HG03103 (cell line): ENCODE data around the gene OR52B2.

Source experiments
- ATAC-seq: cut with Tn5 transposase; IDR thresholded peaks from one replicate; pipeline ENCODE4 v1.9.1; 2021; ENCODE audit warnings: low read depth; ENCODE audit not compliant: unreplicated experiment

OR52B2 gene

GRCh38 chr11:6170226-6170625, at the start of gene OR52B2:
Gene OR52B2 (minus strand): TSS chr11:6170326. CDS start chr11:6170326, 0 bp downstream.
- no peak for ATAC-seq

DNA sequence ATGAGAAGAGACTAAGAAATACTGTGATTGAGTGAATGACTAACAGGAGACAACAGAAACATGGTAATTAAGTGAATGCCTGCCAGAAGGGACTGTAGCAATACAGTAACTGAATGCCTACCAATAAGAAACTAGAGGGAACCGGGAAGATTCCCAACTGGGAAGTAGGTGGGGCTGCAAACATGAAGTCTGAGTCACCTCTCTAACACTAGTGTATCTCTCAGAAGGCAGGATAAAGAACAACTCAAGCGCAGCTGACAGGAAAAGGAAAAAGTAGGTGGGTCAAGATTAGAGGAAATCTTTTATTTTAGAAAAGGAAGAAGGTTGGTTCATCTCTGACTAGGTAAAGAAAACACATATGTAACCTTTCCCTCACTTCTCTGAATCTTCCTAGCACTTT, 49.2 kb upstream of the OR52B2 start:
- no peak for ATAC-seq

GRCh38 chr11:6217722-6218121, 47.6 kb upstream of the OR52B2 start:
- no peak for ATAC-seq

DNA sequence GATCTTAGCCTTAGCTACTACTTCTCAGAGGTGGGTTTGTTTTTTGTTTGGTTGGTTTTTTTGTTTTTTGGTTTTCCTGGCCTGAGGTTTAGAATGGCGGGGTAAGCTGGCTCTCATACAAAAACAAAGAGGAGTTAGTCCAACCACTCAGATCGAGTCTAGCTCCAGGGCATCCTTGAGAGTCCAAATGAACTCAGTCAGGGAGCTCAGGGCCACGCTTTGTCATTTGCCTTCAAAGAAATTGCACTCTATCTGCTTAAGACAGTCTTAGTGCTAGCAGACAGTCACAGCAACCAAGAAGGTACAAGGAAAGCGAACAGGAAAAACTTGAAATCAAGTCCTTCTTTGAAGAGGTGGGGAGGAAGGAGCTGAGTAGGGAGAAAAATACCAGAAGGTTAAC, 46.4 kb upstream of the OR52B2 start:
- no peak for ATAC-seq

GRCh38 chr11:6214530-6214929, 44.4 kb upstream of the OR52B2 start:
- ATAC-seq = no peak

DNA sequence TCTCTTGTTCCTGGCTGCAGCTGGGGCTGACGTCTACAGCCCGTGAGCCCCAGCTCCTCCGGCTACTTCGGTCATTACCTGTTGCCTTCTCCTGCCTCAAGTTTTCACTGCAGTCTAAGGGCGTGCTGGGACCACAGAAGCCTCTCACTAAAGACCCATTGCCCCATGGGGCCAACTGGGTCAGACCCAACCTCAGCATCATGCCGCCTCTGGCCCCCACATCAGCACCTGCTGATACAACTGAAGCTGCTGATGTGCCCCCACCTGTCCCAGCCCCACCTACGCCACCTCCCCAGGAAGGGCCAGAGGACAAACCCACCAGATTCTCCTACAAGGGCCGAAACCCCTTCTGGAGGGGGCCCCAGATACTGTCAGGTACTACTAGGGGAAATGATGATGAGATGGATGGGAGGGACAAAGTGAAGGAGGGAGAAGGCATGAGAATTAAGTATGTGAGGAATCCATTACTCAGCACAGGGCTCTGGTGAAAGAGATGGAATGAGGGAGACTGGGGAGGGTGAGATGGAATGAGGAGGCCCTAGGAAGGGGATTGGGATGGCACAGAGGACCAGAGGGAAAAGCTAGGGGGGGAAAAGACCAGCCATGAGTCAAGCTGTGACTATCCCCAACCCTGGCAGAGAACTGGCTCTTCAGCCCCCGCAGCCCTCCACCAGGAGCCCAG, 40.3 kb upstream of the OR52B2 start:
- no peak for ATAC-seq

DNA sequence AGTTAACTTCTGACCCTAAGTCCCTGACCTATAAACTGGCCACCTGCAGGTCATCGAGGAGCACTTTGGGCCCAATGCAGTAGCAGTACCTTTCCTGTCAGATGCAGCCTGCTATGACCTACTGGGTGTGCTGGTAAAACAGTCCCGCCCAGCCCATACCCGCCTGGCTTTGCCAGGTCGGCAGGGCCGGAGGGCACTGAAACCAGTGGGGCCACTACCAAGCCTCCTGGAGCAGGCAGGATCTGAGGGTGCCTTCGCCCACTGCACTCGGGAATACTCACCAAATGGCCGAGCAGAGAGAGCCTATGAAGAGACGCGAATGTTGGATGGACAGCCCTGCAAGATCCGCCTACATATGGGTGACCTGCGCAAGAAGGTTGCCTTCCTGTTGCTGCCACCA, 39.7 kb upstream of the OR52B2 start:
- no peak for ATAC-seq

DNA sequence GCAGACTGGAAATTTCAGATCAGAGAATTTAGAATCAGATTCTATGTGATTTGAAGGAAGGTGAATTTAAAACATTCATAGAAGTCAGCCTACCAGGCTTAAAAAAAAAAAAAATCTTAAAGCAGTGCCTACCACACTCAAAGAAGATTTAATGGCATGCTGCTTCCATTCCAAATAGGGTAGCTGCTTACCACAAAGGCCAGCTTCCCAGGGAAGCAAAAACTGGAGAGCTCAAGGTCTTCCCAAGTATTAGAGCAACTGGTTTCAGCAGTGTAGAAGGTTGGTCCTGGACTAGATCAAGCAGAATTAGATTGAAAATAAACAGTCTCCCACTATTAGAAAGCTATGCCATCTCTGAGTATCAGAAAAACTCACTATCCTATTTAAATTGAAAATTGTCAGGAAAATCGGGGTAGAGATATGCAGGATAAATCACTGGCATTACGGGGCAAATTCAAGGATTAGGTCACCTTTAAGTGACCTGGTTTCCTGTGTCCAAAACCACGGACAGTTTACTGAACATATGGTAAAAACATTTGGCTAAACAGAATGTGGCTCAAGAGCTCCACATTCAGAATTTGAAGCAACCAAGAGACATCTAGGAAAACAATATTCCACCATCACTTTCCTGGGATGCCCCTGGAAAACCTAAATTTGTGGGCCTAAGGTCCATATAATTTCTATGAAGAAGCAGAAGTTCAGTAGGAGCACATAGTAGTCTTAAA, 36.5 kb upstream of the OR52B2 start:
- no peak for ATAC-seq

GRCh38 chr11:6205366-6205765, 35.2 kb upstream of the OR52B2 start, which contains the start of gene C11orf42:
Gene C11orf42 (plus strand): TSS chr11:6205557. CDS start chr11:6205616, 59 bp downstream.
- no peak for ATAC-seq

DNA sequence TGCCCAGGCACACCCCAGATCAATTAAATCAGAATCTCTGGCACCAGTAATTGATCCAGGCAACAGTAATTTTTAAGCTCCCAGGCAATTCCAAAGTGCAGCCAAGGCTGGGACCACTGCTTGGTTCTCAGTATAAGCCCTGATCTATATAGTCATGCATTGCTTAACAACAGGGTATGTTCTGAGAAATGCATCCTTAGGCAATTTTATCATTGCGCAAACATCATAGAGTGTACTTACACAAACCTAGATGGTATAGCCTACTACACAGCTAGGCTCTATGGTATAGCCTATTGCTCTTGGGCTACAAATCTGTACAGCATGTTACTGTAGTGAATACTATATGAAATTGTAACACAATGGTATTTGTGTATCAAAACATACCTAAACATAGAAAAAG, 34.6 kb upstream of the OR52B2 start:
- no peak for ATAC-seq

- peak; percentile 55 for ATAC-seq
Measured at GRCh38 chr11:6203327-6203726, 33.2 kb upstream of the OR52B2 start.

DNA sequence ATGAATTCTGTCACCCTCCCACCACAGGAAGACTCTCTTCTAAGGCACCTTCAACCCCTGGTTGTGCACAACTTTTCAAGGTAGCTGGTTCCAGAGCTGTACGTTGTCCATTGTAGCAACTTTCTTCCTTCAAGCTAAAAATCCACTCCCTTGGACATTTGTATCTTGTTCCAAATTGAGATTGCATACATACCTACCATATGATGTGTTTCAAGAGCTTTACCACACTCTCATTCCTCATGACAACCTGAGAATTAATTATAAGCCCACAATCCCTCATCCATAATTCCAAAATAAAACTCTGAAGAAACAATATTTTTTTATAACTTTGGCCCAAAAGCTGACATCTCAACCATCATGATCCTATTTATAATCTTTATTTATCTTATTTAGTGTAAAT, 31.9 kb upstream of the OR52B2 start:
- ATAC-seq = no peak

GRCh38 chr11:6201481-6201880, 31.4 kb upstream of the OR52B2 start:
- no peak for ATAC-seq

DNA sequence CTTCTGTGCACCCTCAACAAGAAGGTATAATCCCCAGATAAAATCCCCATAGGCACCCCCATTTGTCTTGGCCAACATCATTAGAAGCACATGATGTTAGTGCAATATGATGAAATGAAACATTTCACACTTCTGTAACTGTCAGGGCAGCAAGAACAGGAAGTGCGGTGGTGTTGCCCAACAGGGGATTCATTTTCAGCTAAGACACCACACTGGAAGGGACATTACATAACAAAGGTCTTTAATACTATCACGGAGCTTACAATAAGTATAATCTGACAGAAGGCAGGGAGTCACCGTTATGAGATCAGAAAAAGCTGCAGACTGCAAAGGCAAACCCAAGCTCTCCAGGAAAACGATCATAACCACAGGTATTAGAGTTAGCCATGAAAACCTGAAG, 30.8 kb upstream of the OR52B2 start:
- ATAC-seq = no peak

GRCh38 chr11:6199174-6199810, 29.2 kb upstream of the OR52B2 start, which contains the start of gene OR52W1:
Gene OR52W1 (plus strand): TSS chr11:6199224. CDS start chr11:6199224, 0 bp downstream.
- ATAC-seq = no peak

DNA sequence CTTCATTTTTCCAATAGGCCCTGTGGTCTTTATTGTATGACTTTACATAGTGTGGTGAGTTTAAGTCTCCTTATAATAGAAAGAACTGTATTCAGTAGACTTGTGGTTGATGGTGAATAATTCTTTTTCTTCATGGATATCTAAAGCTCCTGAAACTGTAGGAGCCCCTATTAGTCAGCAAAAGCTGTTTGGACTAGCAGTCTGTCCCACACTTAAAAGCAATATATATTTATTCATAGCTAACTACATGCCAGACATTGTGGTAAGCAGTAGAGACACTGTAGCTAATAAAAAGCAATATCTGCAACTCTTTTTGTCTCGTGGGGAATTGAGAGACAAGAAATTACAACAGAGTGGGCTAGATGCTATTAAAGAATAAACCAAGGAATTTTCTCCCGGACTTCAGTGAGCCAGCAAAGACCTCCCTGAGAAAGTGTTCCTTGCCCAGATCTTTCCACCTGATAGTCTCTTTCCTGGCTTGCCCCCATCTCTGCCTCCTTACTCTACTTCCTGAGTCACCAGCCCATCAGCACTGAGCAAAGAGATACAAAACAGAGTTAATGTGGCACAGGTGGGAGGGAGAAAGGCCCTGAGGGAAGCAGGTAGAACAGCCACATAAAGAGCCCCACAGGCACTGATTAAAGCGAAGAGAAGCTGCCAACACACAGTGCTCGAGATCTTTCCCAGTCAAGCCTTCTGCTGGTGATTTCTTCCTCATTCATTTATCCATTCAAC, 27.5 kb upstream of the OR52B2 start:
- no peak for ATAC-seq

- ATAC-seq = no peak
Measured at GRCh38 chr11:6196396-6196795, 26.3 kb upstream of the OR52B2 start.

GRCh38 chr11:6194065-6194581, 24.0 kb upstream of the OR52B2 start:
- ATAC-seq = no peak

- ATAC-seq = no peak
Measured at GRCh38 chr11:6191742-6192141, 21.6 kb upstream of the OR52B2 start.

DNA sequence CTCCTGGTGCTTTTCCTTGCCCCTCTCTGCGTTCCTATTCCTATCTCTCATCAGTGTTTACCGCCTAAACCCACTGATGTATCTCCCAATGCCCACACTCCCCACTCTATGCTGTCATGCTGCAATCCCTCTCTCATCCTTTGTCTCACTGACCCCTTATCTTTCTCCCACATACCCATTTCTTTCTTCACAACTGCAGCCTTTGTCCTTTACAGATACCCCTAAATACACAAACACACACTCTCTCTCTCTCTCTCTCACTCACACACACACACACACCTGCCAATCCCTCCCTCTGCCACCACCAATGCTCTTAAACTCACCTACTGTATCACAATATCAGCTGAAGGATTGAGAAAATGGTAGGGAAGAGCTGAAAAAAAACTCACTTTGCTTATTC, 5.3 kb upstream of the OR52B2 start:
- ATAC-seq = no peak
